GM12872 (cell line): ENCODE results near the gene IRF5.

Experiments used
- TF ChIP-seq, protein P1 (sequence below): IDR thresholded peaks from 3 replicates; pipeline ENCODE4 v1.5.1; 2011; ENCODE audit warnings: low read depth, mild to moderate bottlenecking, low read length, moderate library complexity; ENCODE audit not compliant: insufficient read depth

The IRF5 gene, protein sequence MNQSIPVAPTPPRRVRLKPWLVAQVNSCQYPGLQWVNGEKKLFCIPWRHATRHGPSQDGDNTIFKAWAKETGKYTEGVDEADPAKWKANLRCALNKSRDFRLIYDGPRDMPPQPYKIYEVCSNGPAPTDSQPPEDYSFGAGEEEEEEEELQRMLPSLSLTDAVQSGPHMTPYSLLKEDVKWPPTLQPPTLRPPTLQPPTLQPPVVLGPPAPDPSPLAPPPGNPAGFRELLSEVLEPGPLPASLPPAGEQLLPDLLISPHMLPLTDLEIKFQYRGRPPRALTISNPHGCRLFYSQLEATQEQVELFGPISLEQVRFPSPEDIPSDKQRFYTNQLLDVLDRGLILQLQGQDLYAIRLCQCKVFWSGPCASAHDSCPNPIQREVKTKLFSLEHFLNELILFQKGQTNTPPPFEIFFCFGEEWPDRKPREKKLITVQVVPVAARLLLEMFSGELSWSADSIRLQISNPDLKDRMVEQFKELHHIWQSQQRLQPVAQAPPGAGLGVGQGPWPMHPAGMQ

DNA sequence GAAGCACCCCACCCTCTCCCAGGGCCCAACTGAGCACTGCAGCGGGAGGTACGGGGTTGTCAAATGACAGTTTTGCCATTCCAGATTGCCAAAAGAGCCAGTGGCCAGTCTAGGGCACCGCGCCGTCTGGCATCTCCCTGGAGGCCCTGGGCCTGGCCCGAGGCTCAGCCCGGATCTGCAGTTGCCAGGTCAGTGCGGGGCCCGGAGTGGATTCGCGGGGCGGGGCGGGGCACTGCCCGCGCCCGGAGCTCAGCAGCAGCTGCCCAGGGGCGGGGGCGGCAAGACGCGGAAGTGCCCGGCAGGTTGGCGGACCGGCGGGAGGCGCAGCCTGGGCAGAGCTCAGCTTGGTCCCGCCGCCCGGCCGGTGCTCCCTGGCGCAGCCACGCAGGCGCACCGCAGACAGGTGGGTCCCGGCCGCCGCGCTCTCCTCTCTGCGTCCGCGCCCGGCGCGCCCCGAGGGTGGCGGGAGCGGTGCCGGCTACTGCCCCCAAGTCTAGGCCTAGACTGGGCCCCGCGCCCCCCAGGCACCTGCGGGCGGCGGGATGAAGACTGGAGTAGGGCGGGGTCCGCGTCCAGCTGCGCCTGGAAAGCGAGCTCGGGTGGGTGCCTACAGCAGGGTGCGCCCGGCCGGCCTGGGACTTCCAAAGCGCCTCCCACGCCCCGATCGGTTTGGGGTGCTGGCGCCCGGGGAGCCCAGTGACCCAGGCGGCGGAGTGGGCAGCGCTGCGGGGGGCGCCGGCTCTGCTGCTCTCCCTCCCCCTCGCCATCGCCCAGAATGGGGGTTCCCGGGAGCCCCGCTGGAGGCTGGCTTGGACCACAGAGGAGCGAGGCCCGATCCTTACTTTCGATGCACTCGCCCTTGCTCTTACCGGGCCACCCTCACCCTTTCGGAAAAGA, at the start of gene IRF5:
Gene IRF5, plus strand, starts transcription at position 281 of the 897 bp plus-strand sequence. CDS start 4,155 bp downstream, outside the sequence.
- TF ChIP-seq, protein P1, sequence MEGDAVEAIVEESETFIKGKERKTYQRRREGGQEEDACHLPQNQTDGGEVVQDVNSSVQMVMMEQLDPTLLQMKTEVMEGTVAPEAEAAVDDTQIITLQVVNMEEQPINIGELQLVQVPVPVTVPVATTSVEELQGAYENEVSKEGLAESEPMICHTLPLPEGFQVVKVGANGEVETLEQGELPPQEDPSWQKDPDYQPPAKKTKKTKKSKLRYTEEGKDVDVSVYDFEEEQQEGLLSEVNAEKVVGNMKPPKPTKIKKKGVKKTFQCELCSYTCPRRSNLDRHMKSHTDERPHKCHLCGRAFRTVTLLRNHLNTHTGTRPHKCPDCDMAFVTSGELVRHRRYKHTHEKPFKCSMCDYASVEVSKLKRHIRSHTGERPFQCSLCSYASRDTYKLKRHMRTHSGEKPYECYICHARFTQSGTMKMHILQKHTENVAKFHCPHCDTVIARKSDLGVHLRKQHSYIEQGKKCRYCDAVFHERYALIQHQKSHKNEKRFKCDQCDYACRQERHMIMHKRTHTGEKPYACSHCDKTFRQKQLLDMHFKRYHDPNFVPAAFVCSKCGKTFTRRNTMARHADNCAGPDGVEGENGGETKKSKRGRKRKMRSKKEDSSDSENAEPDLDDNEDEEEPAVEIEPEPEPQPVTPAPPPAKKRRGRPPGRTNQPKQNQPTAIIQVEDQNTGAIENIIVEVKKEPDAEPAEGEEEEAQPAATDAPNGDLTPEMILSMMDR = no peak

DNA sequence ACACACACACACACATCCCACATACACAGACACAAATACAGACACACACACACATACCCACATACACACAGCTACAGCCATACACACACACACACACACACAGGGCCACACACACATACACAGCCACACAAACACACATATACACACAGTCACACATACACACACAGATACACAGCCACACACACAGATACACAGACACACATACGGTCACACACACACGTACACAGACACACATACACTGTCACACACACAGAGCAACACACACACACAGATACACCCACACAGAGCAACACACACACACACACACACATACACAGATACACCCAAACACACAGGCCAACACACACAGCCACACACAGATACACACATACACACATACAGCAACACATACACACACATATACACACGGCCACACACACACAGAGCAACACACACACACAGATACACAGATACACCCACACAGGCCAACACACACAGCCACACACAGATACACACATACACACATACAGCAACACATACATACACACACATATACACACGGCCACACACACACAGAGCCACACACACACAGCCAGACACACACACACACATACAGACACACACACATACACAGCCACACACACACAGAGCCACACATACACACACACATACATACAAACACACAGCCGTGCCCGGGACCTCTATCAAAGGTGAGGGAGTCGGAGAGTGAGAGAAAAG, 49.5 kb upstream of the IRF5 start:
- TF ChIP-seq, protein P1 = no peak

DNA sequence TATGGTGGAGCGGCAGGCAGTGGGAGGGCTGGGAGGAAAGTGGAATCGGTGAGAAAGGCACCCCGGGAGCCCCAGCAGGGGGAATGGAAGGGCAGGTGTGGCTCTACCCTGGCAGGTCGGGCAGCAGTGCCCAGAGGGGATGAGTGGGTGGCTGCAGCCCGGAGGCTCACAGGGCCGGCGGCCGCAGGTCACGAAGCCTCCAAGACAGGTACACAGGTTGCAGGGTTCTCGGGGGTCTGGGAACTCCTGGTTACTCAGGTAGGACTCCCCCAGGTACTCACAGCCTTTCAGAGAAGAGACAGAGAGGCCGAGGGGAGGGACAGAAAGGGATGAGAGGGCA, 49.0 kb upstream of the IRF5 start:
- TF ChIP-seq, protein P1 = no peak

DNA sequence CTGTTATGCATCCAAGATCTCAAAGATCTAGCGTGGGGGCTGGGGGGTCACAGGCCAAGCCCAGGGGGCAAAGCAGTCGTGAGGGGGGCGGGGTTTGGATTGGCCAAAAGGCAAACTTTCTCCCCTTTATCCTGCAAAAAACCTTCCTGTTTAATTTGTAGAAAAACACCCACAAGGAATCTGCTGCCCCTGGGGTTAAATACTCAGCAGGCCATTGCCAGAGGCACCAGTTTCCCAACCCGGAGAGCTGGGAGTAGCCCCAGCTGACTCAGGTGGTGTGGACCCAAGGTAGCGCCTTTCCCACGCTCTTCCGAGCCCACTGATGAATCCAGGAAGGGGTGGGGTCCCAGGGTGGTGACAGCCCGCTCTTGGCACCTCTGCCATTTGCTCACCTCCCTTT, 48.6 kb upstream of the IRF5 start:
- TF ChIP-seq, protein P1 = no peak

DNA sequence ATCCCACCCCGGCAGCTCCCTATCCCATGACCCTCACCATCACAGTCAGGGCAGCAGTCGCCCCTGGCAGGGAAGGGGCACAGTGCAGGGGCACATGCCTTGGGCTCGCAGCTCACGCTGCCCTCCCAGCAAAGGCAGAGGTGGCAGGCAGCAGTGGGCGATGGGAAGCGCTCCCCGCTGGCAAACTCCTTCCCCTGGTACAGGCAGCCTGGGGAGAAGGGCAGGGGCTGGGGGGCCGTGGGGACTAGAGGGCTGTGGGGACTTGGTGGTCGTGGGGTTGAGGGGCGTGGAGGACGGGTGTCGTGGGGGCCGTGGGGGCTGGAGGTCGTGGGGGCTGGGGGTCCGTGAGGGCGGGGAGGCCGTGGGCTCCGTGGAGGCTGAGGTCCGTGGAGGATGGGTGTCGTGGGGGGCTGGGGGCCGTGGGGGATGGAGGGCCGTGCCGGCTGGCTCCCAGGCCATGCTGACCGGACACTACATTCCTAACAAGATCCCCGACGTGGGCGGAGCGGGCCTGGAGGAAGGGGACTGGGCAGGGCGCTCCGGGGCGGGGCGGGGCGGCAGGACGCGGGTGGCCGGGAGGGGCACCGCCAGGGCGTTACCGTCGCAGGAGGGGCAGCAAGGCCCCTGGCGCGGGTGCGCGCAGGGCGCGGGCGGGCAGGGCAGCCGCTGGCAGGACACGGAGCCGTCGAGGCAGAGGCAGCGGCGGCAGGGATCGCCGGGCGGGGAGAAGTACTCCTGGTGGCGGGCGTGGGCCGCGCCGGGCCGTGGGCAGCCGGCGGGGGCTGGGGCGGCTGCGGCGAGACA, 47.2 kb upstream of the IRF5 start:
- TF ChIP-seq, protein P1 = no peak

DNA sequence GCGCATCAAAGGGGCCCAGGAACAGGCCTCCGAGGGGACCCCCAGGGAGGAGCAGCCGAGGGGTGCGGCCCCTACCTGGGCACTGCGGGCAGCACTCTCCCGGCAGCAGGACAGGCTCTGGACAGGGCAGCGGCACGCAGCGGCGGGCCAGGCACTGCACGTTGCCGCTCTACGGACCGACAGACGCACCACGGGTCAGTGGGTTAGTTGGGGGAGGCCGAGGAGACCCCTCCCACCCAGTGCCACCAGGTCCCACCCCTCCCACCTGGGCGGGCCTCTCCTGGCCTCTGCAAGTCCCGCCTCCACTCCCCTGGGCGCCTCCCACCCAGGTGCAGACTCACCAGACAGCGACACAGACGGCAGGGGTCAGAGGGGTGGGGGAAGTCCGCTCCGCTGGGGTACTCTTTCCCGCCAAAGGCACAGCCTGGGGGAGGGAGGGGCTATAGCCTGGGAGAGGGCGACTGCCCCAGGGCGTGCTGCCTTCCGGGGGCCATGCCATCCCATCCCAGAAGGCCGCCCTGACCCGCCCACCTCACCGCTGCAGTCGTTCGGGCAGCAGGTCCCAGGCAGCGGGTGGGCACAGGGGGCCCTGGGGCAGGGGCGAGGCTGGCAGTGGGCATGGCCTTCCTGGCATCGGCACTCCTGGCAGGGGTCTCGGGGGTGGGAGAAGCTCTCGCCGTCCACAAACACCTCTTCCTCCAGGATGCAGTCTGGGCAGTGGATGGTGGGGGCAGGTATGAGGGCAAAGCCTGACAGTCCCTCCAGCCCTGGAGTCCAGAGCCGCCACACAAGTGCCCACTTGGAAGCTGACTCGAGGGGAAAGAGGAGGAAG, 46.4 kb upstream of the IRF5 start:
- TF ChIP-seq, protein P1 = no peak
